Measurements from ENCODE around the gene MBOAT1.

DNA sequence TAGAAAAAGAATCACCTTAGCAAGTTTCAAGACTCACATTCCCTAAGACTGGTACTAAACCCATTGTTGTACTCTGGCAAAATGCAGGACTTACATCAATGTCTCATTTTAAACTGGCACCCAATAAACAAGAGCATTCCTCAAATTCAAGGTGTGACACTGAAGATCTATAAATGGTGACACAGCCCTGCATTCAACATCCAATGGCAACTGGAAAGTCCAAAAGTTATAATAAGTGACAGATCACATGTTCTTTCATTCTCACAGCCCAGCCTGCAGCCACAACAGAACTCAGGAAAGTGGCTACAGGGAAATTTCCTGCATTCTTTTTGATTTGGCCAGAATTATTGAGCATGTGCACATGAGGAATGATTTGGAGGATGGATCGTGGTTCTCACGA is 57.5 kb downstream of the MBOAT1 start:
- TF ChIP-seq SALL1 (CRISPR knock-in tag; IDR thresholded peaks at IDR 0.05), result no peak
- TF ChIP-seq, protein P1, sequence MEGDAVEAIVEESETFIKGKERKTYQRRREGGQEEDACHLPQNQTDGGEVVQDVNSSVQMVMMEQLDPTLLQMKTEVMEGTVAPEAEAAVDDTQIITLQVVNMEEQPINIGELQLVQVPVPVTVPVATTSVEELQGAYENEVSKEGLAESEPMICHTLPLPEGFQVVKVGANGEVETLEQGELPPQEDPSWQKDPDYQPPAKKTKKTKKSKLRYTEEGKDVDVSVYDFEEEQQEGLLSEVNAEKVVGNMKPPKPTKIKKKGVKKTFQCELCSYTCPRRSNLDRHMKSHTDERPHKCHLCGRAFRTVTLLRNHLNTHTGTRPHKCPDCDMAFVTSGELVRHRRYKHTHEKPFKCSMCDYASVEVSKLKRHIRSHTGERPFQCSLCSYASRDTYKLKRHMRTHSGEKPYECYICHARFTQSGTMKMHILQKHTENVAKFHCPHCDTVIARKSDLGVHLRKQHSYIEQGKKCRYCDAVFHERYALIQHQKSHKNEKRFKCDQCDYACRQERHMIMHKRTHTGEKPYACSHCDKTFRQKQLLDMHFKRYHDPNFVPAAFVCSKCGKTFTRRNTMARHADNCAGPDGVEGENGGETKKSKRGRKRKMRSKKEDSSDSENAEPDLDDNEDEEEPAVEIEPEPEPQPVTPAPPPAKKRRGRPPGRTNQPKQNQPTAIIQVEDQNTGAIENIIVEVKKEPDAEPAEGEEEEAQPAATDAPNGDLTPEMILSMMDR (CRISPR knock-in tag; IDR thresholded peaks at IDR 0.05), result no peak
- TF ChIP-seq BHLHE40 (IDR thresholded peaks at IDR 0.05; ENCODE audit: low read length), result no peak
- TF ChIP-seq SCMH1 (CRISPR knock-in tag; IDR thresholded peaks at IDR 0.05; ENCODE audit: borderline replicate concordance), result no peak
- no peak for TF ChIP-seq REL (CRISPR knock-in tag; conservative IDR thresholded peaks at IDR 0.05)

All from HepG2 (cell line).